GM23338 (cell line): ENCODE data around the gene NCAPD3.

Source experiments
- CREB1 ChIP-seq: fragments of 250-450 bp; sonication (Bioruptor Pico); IDR thresholded peaks from 2 replicates; pipeline ENCODE4 v1.5.0; 2020; ENCODE audit warnings: low read depth, mild to moderate bottlenecking, moderate library complexity
- EZH2 ChIP-seq: fragments of 200-600 bp; sonication (generic); IDR thresholded peaks from one replicate; pipeline ENCODE4 v1.8.0; 2017; ENCODE audit warnings: antibody characterized with exemption, mild to moderate bottlenecking, low read depth; ENCODE audit not compliant: unreplicated experiment
- EZH2phosphoT487 ChIP-seq: fragments of 200-600 bp; sonication (generic); IDR thresholded peaks from one replicate; pipeline ENCODE4 v1.8.1; 2018; ENCODE audit warnings: antibody characterized with exemption; ENCODE audit not compliant: unreplicated experiment
- JUNB ChIP-seq: IDR thresholded peaks from one replicate; pipeline ENCODE4 v1.6.1; 2016; ENCODE audit warnings: antibody characterized with exemption; ENCODE audit not compliant: unreplicated experiment
- NANOG ChIP-seq: IDR thresholded peaks from 2 replicates; pipeline ENCODE4 v1.6.1; 2016; ENCODE audit warnings: antibody characterized with exemption, borderline replicate concordance
- POLR2AphosphoS5 ChIP-seq: IDR thresholded peaks from 2 replicates; pipeline ENCODE4 v1.6.1; 2016; ENCODE audit warnings: antibody characterized with exemption, low read depth
- ZNF114 ChIP-seq: fragments of 250-450 bp; sonication (Bioruptor Pico); IDR thresholded peaks from 2 replicates; pipeline ENCODE4 v1.5.0; 2020; ENCODE audit warnings: mild to moderate bottlenecking, moderate library complexity
- TF ChIP-seq, protein P1 (sequence below), 2 experiments: fragments of 200-600 bp in 1 of 2; sonication (generic) in 1 of 2; conservative IDR thresholded peaks; 2 replicates each; pipeline versions ENCODE4 v1.5.1 to v1.6.1; 2016 to 2017; ENCODE audit warnings: antibody characterized with exemption in 2 of 2, low read depth in 2 of 2, mild to moderate bottlenecking in 2 of 2, moderate library complexity in 1 of 2
- TF ChIP-seq, protein P2 (sequence below): IDR thresholded peaks from one replicate; pipeline ENCODE4 v1.6.1; 2018; ENCODE audit warnings: antibody characterized with exemption; ENCODE audit not compliant: unreplicated experiment
- TF ChIP-seq, protein P3 (sequence below): fragments of 250-450 bp; sonication (Bioruptor Pico); IDR thresholded peaks from 2 replicates; pipeline ENCODE4 v1.5.0; 2020; ENCODE audit warnings: mild to moderate bottlenecking, moderate library complexity
- TF ChIP-seq, protein P4 (sequence below): IDR thresholded peaks from 2 replicates; pipeline ENCODE4 v1.6.1; 2016; ENCODE audit warnings: antibody characterized with exemption

DNA sequence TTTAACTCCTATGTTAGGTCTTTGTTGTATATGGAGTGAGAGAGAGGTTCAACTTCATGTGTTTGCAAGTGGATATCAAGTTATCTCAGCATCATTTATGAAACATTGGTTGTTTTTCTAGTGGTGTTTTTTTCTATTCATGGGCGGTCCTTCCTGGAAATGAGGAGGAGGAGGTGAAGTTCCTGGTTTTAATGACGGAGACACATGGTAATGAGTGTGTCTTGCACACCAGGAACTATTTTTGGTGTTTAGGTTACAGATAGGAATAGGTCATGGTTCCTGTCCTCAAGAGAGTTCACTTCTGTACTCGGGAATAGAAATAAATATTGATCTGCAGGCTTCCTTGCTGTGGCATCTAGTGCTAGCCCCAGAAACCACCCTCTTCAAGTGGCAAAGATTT, 80.0 kb downstream of the NCAPD3 start:
- TF ChIP-seq, protein P1, sequence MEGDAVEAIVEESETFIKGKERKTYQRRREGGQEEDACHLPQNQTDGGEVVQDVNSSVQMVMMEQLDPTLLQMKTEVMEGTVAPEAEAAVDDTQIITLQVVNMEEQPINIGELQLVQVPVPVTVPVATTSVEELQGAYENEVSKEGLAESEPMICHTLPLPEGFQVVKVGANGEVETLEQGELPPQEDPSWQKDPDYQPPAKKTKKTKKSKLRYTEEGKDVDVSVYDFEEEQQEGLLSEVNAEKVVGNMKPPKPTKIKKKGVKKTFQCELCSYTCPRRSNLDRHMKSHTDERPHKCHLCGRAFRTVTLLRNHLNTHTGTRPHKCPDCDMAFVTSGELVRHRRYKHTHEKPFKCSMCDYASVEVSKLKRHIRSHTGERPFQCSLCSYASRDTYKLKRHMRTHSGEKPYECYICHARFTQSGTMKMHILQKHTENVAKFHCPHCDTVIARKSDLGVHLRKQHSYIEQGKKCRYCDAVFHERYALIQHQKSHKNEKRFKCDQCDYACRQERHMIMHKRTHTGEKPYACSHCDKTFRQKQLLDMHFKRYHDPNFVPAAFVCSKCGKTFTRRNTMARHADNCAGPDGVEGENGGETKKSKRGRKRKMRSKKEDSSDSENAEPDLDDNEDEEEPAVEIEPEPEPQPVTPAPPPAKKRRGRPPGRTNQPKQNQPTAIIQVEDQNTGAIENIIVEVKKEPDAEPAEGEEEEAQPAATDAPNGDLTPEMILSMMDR (conservative IDR thresholded peaks at IDR 0.05; ENCODE audit: low read depth in 2 of 2): no peak
- TF ChIP-seq POLR2AphosphoS5: no peak
- no peak for TF ChIP-seq EZH2phosphoT487
- no peak for TF ChIP-seq CREB1 (CRISPR knock-in tag)
- TF ChIP-seq, protein P2, sequence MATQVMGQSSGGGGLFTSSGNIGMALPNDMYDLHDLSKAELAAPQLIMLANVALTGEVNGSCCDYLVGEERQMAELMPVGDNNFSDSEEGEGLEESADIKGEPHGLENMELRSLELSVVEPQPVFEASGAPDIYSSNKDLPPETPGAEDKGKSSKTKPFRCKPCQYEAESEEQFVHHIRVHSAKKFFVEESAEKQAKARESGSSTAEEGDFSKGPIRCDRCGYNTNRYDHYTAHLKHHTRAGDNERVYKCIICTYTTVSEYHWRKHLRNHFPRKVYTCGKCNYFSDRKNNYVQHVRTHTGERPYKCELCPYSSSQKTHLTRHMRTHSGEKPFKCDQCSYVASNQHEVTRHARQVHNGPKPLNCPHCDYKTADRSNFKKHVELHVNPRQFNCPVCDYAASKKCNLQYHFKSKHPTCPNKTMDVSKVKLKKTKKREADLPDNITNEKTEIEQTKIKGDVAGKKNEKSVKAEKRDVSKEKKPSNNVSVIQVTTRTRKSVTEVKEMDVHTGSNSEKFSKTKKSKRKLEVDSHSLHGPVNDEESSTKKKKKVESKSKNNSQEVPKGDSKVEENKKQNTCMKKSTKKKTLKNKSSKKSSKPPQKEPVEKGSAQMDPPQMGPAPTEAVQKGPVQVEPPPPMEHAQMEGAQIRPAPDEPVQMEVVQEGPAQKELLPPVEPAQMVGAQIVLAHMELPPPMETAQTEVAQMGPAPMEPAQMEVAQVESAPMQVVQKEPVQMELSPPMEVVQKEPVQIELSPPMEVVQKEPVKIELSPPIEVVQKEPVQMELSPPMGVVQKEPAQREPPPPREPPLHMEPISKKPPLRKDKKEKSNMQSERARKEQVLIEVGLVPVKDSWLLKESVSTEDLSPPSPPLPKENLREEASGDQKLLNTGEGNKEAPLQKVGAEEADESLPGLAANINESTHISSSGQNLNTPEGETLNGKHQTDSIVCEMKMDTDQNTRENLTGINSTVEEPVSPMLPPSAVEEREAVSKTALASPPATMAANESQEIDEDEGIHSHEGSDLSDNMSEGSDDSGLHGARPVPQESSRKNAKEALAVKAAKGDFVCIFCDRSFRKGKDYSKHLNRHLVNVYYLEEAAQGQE: no peak
- TF ChIP-seq EZH2: no peak
- TF ChIP-seq, protein P3, sequence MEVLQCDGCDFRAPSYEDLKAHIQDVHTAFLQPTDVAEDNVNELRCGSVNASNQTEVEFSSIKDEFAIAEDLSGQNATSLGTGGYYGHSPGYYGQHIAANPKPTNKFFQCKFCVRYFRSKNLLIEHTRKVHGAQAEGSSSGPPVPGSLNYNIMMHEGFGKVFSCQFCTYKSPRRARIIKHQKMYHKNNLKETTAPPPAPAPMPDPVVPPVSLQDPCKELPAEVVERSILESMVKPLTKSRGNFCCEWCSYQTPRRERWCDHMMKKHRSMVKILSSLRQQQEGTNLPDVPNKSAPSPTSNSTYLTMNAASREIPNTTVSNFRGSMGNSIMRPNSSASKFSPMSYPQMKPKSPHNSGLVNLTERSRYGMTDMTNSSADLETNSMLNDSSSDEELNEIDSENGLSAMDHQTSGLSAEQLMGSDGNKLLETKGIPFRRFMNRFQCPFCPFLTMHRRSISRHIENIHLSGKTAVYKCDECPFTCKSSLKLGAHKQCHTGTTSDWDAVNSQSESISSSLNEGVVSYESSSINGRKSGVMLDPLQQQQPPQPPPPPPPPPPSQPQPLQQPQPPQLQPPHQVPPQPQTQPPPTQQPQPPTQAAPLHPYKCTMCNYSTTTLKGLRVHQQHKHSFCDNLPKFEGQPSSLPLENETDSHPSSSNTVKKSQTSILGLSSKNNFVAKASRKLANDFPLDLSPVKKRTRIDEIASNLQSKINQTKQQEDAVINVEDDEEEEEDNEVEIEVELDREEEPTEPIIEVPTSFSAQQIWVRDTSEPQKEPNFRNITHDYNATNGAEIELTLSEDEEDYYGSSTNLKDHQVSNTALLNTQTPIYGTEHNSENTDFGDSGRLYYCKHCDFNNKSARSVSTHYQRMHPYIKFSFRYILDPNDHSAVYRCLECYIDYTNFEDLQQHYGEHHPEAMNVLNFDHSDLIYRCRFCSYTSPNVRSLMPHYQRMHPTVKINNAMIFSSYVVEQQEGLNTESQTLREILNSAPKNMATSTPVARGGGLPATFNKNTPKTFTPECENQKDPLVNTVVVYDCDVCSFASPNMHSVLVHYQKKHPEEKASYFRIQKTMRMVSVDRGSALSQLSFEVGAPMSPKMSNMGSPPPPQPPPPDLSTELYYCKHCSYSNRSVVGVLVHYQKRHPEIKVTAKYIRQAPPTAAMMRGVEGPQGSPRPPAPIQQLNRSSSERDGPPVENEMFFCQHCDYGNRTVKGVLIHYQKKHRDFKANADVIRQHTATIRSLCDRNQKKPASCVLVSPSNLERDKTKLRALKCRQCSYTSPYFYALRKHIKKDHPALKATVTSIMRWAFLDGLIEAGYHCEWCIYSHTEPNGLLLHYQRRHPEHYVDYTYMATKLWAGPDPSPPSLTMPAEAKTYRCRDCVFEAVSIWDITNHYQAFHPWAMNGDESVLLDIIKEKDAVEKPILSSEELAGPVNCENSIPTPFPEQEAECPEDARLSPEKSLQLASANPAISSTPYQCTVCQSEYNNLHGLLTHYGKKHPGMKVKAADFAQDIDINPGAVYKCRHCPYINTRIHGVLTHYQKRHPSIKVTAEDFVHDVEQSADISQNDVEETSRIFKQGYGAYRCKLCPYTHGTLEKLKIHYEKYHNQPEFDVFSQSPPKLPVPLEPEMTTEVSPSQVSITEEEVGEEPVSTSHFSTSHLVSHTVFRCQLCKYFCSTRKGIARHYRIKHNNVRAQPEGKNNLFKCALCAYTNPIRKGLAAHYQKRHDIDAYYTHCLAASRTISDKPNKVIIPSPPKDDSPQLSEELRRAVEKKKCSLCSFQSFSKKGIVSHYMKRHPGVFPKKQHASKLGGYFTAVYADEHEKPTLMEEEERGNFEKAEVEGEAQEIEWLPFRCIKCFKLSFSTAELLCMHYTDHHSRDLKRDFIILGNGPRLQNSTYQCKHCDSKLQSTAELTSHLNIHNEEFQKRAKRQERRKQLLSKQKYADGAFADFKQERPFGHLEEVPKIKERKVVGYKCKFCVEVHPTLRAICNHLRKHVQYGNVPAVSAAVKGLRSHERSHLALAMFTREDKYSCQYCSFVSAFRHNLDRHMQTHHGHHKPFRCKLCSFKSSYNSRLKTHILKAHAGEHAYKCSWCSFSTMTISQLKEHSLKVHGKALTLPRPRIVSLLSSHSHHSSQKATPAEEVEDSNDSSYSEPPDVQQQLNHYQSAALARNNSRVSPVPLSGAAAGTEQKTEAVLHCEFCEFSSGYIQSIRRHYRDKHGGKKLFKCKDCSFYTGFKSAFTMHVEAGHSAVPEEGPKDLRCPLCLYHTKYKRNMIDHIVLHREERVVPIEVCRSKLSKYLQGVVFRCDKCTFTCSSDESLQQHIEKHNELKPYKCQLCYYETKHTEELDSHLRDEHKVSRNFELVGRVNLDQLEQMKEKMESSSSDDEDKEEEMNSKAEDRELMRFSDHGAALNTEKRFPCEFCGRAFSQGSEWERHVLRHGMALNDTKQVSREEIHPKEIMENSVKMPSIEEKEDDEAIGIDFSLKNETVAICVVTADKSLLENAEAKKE (CRISPR knock-in tag): no peak
- TF ChIP-seq JUNB: no peak
- TF ChIP-seq NANOG: no peak
- TF ChIP-seq, protein P4, sequence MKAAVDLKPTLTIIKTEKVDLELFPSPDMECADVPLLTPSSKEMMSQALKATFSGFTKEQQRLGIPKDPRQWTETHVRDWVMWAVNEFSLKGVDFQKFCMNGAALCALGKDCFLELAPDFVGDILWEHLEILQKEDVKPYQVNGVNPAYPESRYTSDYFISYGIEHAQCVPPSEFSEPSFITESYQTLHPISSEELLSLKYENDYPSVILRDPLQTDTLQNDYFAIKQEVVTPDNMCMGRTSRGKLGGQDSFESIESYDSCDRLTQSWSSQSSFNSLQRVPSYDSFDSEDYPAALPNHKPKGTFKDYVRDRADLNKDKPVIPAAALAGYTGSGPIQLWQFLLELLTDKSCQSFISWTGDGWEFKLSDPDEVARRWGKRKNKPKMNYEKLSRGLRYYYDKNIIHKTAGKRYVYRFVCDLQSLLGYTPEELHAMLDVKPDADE: no peak
- no peak for TF ChIP-seq ZNF114
